SK-N-DZ (cell line): ENCODE measurements around the gene NPAS2.

ENCODE experiments used
- DNase-seq: peaks from one replicate; pipeline ENCODE4 v3.0.0-alpha.2; 2015; ENCODE audit warnings: low spot score

NPAS2 gene

DNA sequence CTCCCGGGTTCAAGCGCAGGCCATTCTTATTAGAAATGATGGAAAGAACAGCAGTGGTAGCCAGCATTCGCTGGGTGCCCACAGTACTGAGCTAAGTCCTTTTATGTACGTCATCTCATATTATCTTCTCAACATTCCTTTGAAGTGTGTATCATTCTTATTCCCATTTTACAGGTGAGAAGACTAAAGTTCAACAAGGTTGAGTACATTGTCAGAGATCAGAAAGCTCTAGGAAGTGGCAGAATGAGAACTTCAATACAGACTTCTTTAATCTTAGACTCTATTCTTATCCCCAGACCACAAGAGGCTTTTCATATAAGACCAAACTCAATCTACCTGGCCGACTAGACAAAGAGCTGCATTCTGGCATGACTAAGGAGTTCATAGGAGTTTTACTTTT, 86.7 kb downstream of the NPAS2 start:
- no peak for DNase-seq

DNA sequence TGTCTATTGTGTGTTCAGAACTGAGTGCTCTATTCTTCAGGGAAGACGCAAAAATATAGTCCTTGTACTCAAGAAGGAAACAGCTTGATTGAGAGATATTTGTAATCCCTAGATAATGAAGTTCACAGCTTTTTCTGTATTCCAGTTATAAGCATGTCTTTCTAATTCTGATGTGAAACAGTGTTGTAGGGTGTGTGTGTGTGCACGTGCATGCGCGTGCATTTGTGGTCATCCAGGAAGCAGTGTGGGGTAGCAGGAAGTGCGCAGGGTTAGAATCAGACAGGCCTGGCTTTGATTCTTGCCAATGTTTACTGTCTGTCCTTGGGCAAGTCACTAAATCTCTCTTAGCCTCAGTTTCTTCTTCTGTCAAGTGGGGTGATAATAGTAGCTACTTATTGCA, 87.9 kb downstream of the NPAS2 start:
- no peak for DNase-seq

DNA sequence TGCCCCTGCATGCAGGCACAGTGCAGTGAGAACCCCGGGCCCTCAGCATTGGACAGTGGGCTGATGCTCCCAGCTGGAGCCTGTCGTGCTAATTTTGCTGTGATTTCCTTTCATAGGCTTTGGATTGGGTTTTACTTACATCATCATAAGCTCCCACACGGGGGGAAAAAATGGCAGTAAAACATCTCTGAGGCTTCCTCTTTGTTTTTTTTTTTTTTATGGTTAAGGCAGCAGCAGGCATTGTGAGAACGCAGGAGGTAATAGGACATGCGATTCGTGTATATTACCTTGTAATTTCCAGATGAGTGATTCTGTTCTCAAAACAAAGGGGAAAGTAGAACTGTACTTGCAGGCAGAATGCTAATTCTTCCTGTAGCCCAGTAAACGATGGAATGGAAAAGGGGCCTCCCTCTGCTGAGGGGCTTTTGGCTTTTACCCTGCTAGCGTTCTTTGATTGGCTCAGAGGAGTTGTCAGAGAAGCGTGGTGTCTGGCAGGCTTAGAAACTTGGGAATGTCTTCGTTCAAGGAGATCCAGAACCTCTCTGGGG, 89.7 kb downstream of the NPAS2 start:
- DNase-seq = no peak

DNA sequence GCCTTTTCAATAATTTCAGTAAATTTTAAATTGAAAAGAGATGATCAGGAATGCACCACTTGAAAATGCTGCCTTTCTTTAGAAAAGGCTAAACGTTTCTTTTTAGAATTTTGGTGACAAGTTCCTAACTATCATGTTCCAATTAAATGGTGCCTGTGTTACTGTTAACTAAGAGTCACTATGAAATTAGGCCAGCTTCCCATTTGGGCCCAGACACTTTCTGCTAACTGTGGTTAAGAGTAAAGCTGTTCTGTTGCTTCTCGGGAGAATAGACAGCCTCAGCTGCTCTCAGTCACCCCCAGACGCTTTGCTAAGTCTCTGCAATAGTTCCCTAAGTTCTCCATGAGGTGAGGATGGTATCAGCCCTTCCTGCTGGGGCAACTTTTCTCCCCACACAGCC, 90.2 kb downstream of the NPAS2 start:
- no peak for DNase-seq

DNA sequence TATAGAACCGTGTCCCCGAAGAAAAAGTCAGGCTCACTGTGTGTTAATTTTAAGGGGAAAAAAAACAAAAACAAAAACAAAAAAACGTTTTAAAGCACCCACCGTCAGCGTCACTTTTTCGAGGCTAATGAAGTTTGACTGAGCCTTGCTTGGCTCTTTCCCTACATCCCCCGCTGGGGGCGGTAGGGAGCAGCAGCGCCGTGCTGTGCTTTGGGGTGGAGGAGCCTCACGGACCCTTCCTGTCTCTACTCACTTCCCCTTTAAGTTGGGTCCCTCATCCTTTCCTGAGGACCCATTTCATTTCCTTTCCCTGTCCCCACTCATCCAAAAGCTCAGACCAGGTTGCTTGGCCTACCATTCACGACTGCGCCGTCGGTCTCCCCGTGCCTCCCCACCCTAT, 99.4 kb downstream of the NPAS2 start:
- no peak for DNase-seq

DNA sequence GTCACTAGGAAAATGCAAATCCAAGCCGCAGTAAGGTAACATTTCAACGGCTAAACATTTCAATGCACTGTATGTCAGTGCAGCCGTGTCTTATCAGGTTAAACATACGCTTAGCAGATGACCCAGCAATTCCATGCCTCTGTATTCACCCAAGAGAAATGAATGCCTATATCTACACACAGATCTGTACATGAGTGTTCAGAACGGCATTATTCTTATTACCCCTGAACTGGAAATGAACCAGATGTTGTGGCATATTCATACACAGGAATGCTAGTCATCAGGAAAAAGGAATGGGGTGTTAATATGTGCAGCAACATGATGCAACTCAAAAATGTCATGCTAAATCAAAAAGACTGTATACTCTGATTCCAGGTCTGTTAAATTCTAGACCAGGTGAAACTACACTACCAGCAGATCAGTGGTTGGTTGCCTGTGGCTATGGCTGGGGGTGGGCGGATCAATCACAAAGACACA, 101.8 kb downstream of the NPAS2 start:
- no peak for DNase-seq

DNA sequence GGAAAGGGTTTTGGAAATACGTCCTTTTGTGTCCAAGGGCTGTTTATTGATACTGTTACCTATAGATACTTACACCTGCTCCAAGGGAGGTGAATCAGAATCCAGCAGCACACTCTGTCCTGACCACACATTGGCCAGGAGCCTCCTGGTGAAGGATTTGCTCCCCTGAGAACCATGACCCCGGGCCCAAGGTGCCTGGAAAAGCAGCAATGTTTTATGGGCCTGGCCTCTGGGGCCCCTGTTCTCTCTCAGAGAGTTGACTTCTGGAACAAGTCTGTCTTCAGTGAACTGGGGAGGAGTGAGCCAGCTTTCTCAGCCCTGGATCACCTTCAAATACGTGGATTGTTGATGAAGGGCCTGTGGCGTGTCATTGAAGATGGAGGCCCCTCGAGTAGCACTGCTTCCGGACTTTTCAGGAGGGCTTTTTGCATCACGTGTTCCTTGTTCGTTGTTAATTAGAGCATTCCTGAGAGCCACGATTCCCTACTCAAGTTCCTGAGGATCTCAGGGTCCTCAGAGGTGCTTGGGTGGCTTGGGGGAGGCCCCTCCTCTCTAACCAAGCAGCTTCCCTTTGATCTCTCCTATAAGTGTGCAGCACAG, 103.6 kb downstream of the NPAS2 start:
- DNase-seq = no peak

DNA sequence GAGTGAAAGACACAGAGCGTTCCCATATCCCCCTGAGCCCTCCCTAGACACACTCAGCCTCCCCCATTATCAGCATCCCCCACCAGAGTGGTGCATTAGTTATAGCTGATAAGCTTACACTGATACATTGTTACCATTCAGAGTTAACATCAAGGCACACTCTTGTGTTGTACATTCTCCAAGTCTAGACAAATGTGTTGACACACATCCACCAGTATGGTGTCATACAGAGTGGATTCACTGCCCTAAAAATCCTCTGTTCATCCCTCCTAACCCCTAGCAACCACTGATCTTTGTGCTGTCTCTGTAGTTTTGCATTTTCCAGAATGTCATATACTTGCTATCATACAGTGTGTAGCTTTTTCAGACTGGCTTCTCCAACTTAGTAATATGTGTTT, 104.2 kb downstream of the NPAS2 start:
- no peak for DNase-seq

DNA sequence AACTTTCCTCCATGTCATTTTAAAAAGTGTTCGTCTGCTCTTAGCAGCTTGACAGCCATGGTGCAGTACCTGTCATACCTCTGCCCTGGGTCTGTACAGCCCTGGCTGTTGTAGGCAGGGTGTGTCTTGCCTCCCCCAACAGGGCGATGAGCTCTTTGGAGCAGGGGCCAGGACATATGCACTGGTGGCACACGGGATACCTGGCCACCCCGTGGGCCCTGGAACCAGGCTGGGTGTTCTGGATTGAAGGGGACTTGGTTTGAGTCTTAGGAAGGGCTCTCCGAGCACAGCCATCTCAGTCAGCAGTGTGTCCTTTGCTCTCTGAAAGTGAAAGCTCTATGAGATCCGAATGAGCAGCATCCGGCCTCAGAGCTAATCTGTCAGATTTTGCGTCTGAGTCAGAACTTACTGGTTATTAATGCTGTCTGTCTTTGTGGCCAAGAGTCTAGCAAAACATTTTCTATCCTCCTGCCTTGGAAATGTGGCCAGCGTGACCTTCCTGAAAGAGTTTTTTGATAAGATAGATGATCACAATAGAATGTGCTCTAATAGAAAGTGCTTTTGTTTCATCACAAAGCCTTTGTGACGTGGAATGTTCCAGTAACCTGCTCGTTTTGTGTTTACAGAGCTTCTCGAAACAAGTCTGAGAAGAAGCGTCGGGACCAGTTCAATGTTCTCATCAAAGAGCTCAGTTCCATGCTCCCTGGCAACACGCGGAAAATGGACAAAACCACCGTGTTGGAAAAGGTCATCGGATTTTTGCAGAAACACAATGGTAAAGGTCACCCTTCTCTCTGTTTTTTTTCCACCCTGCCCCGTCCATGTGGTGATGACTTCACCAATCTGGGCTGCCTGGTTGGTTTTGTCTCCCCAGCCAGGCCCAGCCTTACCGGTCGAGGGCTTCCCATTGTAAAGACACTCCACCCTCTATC, 104.8 kb downstream of the NPAS2 start:
- DNase-seq = no peak

DNA sequence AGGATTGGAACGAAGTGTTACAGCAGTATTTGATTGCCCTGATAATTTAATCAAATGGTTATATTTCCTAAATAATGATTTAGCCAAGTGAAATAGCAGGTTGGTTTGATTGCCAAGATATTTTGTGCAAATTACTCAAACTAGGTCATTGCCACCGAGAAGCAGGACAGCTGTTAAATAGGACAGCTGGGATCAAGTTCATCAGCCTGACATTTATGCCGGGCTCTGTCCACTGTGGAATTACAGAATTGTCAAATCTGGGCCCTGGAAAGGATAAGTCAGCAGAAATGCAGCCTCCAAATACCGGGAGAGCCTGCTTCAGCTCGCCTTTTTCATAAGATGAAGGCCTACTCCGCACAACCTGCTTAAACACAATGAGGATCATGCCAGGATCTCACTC, 108.3 kb downstream of the NPAS2 start:
- DNase-seq = no peak

DNA sequence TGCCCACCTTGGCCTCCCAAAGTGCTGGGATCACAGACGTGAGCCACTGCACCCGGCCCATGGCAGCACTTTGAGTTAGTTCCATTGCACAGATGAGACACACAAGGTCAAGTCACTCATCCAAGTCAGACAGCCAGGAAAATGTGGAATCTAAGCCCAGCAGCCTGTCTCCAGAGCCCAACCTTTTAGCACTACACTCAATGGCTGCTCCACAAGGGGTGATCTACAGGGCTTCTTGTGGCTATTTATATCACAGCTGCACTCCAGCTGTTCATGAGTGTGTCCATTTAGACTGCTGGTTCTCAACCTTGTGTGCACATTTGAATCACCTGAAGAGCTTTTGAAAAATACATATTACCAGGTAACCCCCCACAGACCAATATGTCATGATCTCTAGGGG, 109.2 kb downstream of the NPAS2 start:
- DNase-seq = no peak

DNA sequence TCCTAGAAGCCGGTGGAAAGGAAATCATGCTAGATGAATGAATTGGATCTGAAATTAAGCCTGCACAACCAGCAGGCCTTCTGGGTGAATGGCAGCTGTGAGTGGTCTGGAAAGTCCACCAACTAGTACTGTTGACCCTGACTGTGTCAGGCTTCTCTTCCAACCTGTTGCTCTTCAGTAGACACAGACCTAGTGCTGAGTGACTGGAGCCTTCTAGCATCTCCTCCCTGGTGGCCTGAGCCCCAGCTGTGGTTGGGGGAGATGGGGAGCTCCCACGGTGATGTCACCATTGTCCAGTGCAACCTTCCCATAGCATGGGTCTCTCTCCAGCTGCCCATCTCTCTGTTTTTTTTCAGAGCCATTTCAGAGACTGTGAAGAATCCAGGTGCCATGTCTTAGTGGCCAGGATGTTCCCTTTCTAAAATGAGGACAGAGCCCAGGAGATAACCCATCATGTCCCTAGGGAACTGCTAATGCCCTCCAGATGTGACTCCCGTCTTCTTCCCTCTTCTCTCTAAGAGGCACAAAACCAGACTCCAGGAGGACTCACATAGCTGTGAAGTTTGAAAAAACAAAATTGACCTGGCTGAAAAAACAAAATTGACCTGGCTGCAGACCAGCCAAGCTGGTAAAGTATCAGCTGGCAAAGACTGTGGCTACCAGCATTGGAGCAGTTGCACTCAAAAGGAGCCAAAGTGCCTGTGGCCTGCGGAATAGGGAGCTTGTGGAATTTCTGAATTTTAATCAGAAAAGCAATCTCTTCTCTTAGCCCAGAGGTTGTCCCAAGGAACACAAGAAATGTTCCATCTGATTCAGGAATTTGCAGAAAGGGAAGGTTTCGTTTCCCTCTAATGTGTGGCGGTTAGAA, 114.8 kb downstream of the NPAS2 start:
- DNase-seq = no peak

DNA sequence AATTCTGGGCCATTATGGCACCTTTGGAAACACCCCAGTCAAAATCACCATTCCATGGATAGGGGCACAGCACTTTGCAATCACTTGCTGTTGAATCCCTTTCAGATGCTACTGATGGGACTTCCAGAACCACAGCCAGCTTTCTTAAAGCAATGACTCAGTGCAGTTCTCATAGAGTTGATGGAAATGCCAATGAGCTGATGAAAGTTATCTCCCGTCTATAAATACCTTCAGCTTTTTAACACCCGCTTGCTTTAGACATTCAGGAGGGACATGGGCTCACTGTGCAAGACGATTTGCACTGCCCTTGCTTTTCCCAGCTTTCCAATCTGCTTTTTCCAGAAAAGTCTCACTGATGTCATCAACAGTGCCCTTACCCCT, 115.4 kb downstream of the NPAS2 start:
- no peak for DNase-seq

DNA sequence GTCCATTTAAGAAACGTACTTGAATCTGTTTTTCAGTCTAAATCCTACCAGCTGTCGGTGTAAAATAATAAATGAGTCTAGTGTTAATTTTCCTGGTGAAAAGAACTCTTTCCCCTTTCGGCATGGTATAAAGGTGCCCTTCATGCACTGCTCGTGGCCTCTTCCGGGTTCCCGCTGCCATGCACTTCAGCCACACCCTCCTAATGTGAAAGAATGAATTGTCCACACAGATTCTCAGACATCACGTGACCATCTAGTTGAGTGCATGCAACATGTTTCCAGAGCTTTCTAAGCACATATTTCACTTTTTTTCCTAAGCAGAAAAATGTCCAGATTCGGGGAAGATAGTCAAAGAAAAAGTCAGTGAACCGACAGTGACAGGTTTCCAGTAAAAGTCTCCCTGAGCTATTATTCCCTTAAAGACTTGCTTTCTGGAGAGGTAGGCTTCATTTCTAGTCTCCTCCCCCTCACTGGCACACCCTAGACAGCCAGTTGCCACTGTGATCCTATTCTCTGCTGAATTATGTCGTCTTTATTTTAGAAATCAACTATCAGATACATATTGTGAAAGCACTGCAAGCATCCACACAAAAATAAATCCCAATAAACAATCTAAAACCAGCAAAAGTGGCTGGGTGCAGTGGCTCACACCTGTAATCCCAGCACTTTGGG, 116.3 kb downstream of the NPAS2 start:
- DNase-seq = no peak

DNA sequence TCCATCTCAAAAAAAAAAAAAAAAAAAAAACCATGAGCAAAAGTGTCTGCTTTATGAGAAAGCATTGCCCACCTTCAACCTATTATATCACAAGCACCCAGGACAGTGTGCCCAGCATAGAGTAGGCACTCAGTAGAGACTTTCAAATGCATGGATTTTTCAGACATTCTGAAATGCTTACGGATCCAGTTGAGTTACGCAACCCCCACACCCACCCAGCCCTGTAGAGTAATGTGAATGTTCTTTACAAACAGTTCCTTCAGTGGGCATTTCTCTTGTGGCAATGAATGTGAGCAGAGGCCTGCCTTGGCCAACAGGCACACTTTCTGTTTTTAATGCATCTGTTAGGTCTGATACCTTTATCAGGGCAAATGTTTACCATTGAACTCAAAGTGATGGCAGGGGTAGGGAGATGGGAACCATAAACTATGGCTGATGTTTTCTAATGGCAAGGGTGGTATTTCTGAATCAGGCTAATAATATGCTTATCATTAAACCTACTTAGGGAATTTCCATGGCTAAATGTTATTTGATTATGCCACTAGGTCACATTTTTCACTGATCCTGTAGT, 117.1 kb downstream of the NPAS2 start:
- DNase-seq = no peak

DNA sequence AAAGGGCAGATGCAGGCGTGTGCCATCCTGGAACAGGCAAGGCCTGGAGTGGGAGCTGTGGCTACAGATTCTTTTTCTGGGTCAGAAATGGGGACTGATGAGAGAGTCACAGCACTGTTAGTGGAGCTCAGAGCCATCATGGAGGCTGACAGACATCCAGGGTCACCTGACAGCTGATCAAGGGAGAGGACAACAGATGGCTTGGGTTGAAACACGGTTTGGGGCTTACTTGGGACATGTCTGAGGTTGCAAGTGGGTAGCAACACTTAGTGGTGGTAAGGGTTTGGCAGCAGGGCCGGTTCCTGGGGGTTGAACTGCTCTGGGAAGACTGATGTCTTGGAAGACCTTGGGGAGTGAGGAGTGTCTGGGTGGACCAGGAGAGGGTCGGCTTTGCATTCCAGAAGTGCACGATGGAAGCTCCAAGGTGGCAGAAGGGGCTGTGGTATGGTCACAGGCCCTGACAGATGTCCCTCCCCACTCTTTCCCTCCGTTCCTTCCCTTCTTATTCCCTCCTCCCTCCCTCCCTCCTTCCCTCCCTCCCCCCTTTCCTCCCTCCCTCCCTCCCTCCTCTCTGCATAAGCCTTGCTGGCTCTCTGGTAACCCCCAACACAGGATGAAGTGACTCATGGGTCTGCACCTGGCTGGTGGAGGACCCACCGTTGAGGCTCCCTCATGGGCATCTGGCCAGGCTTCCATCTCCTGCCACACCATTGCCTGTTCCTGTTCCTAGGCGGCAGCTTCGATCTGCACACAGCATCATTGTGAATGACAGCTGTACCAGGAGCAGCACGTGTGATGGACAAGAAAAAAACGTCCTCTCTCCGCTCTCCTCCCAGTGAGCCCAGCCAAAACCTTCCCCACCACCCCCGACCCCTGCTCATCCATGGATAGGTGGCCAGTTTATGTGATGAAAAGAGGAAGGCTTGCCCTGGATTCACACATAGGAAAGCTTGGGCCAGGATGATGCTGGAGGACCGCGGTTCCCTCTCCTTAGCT, 118.4 kb downstream of the NPAS2 start:
- no peak for DNase-seq

DNA sequence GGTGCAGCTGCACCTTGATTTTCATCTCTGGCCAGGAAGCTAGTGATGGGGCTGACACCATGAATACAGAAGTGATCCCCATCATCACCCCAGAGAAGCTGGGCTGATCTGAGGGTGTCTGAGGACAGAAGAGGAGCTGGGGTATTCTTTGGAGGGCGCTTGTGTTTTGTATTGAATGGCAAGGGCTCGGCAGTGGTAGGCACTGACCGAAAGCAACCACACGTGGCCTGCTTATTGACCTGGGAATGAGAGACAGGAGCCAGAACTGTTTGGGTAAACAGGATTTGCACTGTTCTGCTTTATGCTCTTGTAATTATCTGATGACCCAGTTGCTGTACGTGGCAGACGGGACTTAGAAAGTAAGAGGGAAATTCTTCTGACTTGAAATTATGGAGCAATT, 119.5 kb downstream of the NPAS2 start:
- DNase-seq = no peak

DNA sequence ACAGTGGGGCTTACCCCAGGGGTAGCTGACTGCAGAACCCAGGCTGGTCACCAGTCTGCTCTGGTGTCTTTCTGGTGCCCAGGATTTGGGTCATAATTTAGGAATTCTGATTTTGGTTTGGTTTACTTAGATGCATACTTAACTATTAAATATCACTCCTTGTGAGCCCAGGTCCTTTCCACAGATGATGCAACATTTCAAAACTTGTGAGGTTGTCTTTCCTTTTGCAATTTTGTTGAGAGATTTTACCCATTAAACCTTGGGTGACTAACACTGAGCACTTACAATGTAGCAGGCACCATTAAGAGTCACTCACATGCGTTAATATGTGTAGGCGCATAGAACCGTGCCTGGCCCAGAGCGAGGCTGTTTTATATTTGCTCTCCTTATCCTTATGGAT, 120.3 kb downstream of the NPAS2 start:
- no peak for DNase-seq

DNA sequence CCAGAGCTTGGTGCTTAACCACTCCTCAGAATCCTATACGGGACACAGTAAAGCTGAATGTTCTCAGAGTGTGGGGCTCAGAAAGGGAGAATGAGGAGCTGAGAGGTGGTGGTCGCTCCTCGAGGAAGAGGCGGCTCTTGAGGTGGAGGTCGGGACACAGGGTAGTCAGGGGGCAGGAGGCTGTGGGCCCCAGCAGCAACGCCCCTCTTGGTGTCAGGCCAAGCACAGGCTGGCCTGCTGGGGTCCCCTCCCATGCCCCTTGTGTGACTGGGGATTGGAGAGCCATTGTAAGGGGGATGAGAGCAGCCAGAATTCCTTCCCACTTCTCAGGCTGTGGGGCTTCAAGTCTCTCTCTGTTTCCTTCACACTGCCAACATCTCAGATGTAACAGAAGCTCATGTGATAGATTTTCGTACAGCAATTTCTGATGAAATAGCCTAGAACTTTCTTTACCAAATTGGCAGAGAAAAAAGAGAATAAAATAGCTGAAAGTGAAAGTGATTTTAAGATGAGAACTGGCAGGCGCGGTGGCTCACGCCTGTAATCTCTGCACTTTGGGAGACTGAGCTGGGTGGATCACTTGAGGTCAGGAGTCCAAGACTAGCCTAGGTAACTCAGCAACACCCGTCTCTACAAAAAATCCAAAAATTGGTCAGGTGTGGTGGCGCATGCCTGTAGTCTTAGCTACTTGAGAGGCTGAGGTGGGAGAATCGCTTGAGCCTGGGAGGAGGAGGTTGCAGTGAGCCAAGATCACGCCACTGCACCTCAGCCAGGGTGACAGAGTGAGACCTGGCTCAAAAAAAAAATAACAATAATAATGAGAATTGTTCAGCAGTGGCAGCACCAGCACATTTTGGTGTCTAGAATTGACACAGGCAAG, 121.1 kb downstream of the NPAS2 start:
- DNase-seq = no peak
